Vagina (tissue), 2 donors: ENCODE data around the gene MYO7A.

Experiments
- CTCF ChIP-seq, 3 experiments: fragments of 450-650 bp in 2 of 3; fragments of 200-600 bp in 1 of 3; sonication (generic) in 1 of 3; IDR thresholded peaks; one replicate each; pipeline ENCODE4 v1.5.1; 2017 to 2019; ENCODE audit warnings: antibody characterized with exemption in 3 of 3, mild to moderate bottlenecking in 2 of 3, moderate library complexity in 2 of 3
- POLR2A ChIP-seq, 2 donors: fragments of 450-650 bp; IDR thresholded peaks; one replicate each; pipeline ENCODE4 v1.6.1; 2017; ENCODE audit warnings: antibody characterized with exemption in 2 of 2, mild to moderate bottlenecking in 2 of 2, moderate library complexity in 2 of 2

- TF ChIP-seq CTCF (IDR thresholded peaks at IDR 0.05): no peak
- TF ChIP-seq POLR2A (IDR thresholded peaks at IDR 0.05): no peak
These were observed 79.7 kb downstream of the MYO7A start for GRCh38 chr11:77207618-77208313.
